Hematopoietic multipotent progenitor cell treated with erythropoietin and hydrocortisone succinate and interleukin-3 and kit ligand, for 6 days (in vitro differentiated cells): ENCODE measurements around the gene NT5DC1.

Experiments
- DNase-seq: peaks from one replicate; pipeline ENCODE4 v3.0.0-alpha.2; 2015

Gene NT5DC1

GRCh38 chr6:116248577-116248976, 147.9 kb downstream of the NT5DC1 start:
- DNase-seq = no peak

- peak; percentile 58 for DNase-seq
Measured at GRCh38 chr6:116251568-116252384, 151.1 kb downstream of the NT5DC1 start.

GRCh38 chr6:116253188-116253504, 152.5 kb downstream of the NT5DC1 start:
- no peak for DNase-seq

GRCh38 chr6:116253505-116254296, 153.0 kb downstream of the NT5DC1 start, which contains the start of gene TSPYL4:
TSPYL4 (minus strand) TSS chr6:116254075; CDS start chr6:116254008, 67 bp downstream.
- peak; percentile 98 for DNase-seq

GRCh38 chr6:116254297-116255056, 153.8 kb downstream of the NT5DC1 start:
- DNase-seq = peak; percentile 45

GRCh38 chr6:116255246-116255800, 154.7 kb downstream of the NT5DC1 start:
- DNase-seq = peak; percentile 59

GRCh38 chr6:116256694-116257093, 156.0 kb downstream of the NT5DC1 start:
- DNase-seq = no peak

GRCh38 chr6:116258520-116258919, 157.9 kb downstream of the NT5DC1 start:
- no peak for DNase-seq

GRCh38 chr6:116263353-116263752, 162.7 kb downstream of the NT5DC1 start:
- DNase-seq = no peak

- DNase-seq = peak; percentile 65
Measured at GRCh38 chr6:116265041-116265829, 164.6 kb downstream of the NT5DC1 start.

- no peak for DNase-seq
Measured at GRCh38 chr6:116266803-116267202, 166.2 kb downstream of the NT5DC1 start.

- no peak for DNase-seq
Measured at GRCh38 chr6:116267836-116268588, 167.4 kb downstream of the NT5DC1 start.

GRCh38 chr6:116268589-116269293, 168.1 kb downstream of the NT5DC1 start:
- peak; percentile 94 for DNase-seq

- DNase-seq = no peak
Measured at GRCh38 chr6:116271149-116271708, 170.6 kb downstream of the NT5DC1 start.

- DNase-seq = no peak
Measured at GRCh38 chr6:116277124-116277523, 176.5 kb downstream of the NT5DC1 start.

- DNase-seq = no peak
Measured at GRCh38 chr6:116278481-116278829, 177.8 kb downstream of the NT5DC1 start.

GRCh38 chr6:116278854-116279231, 178.2 kb downstream of the NT5DC1 start:
- DNase-seq = no peak

GRCh38 chr6:116279232-116280160, 178.8 kb downstream of the NT5DC1 start, which contains the start of gene TSPYL1:
TSPYL1 (minus strand) TSS chr6:116279930; CDS start chr6:116279830, 100 bp downstream.
- DNase-seq = peak; percentile 99
